GM12801 (cell line): ENCODE data around the gene POU3F3.

Experiments used
- TF ChIP-seq, protein P1 (sequence below): IDR thresholded peaks from one replicate; pipeline ENCODE4 v1.5.1; 2011; ENCODE audit warnings: control low read depth; ENCODE audit not compliant: insufficient read length; ENCODE audit errors: extremely low read depth

Gene POU3F3

DNA sequence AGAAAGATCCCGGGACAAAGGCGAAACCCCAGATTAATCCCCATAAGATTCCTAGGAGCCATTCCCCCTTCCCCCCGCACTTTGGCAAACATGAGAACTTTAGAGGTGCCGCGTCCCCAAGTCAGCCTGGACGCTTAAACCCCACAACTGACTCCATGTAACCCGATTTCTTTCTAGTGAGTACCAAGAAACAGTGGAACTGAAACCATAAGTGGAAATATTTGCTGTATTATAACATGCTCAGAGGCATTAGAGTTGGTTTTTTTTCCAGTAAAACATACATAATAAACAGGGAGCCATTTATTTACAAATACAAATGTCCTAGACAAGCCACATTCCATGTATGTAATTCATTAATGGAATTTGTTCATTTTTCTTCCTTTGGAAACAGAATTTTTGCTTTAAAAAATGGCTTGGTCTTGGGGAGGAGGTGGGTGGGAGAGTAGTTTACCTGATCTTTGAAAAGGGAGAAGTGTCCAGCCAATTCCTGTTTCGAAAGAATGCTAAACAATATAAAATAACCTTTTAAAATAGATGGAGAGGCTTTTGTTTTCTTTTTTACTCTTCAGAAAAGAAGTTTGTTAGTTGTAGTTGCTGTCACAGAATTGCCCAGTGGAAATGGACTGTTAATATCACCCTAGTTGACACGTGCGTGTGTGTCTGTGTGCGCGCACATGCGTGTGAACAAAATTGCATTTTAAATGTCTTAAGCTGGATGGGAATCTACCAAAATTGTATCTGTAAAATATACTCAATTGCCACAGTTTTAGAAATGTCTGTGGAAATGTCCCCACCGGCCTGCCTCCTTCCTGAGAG lies 10.6 kb downstream of the POU3F3 start:
- TF ChIP-seq, protein P1, sequence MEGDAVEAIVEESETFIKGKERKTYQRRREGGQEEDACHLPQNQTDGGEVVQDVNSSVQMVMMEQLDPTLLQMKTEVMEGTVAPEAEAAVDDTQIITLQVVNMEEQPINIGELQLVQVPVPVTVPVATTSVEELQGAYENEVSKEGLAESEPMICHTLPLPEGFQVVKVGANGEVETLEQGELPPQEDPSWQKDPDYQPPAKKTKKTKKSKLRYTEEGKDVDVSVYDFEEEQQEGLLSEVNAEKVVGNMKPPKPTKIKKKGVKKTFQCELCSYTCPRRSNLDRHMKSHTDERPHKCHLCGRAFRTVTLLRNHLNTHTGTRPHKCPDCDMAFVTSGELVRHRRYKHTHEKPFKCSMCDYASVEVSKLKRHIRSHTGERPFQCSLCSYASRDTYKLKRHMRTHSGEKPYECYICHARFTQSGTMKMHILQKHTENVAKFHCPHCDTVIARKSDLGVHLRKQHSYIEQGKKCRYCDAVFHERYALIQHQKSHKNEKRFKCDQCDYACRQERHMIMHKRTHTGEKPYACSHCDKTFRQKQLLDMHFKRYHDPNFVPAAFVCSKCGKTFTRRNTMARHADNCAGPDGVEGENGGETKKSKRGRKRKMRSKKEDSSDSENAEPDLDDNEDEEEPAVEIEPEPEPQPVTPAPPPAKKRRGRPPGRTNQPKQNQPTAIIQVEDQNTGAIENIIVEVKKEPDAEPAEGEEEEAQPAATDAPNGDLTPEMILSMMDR, result no peak

DNA sequence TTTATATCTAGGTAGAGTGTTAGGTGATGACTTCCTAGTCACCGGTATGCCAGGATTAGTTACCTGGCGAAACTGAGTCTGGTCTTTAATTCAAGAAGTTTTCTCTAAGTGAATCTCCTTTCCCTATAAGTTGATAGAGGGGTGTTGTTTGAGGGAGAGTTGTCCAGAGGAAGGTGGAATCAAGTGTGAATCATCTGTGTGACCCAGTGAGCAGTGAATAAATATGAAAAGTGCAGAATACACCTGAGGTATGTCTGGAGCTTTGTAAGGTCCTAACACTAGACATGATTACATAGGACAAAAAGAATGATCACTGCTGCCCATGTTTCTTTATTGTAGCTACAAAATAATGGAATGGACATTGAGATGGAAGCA lies 11.2 kb downstream of the POU3F3 start:
- TF ChIP-seq, protein P1, result no peak

- TF ChIP-seq, protein P1, result no peak
Observed at GRCh38 chr2:104866122-104866864, 12.4 kb downstream of the POU3F3 start.

DNA sequence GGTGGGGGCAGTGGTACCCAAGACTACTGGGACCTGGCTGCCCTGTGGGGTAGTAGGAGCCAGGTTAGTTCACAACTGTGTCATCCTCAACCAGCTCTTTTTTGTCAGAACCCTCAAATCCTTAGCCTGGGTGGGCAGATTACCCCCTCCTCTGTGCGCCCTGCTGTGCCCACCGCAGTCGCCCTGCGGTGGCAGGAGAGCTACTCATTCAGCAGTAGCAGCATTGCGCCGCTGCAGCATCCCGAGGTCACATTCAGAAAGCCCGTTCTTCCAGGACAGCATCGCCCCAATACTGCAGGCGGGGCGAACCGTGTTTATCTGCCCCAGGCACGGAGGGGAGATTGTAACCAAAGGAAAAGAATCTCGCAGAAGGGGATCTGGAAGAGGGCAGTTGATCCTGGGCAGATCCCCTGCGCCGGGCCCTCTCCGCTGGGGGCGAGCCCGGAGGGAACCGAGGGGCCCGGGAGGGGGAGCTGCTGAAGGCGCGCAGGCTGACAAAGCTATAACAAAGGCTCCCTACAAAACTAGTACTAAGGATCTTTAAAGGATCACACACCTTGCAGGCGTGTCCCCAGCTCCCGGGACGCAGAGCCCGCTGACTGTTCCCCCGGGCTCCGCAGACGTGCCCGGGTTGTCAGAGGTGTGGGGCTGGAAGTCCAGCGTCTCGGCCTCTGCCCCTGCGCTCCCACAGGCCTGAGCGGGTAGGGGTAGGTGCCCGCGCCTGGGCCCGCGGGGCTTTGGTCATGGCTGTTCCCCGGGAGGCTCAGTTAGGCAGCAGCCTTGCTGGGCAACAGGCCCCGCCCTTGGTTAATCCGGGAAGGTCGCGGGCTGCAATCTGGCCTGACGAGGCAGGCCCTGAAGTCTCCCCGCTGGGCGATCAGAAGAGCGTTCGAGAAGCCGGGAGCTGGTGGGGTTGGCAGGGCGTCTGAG lies 13.2 kb downstream of the POU3F3 start:
- TF ChIP-seq, protein P1, result no peak

DNA sequence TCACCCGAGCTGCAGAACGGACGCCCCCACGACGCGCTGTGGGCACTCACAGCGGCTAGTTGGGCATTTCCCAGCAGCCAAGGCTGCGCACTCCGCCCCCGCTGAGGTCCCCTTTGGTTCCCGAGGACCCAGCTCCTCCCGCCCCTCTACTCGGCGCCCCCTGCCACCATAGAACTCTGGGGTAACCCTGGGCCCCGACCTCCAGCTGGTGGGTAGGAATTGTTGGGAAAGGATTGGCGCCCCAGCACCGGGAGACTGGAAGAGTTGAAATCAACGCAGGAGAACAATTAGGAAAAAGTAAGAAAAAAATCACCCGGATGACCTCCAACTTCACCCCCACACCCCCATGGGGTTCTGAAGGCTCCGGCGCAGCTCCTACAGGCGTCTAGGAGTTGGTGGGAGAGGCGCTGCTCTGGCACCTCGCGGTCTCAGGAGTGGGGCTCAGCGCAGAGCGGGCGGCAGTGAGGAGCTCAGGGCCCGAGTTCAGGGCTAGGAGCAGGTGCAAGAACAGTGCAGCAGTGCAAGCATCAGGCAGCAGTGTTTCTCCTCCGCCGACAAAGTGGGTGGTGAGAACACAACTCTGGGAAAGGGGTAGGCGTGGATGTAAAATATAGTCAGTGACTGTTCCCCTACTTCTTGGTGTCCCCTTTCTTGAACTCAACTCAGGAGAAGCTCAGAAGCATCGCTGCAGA lies 14.0 kb downstream of the POU3F3 start:
- TF ChIP-seq, protein P1, result no peak

GRCh38 chr2:104868505-104868866 lies 14.6 kb downstream of the POU3F3 start:
- TF ChIP-seq, protein P1, result no peak
